Esophagus muscularis mucosa (tissue), 4 donors: ENCODE results near the gene CFAP90.

Experiments
- CTCF ChIP-seq, 3 experiments: fragments of 200-600 bp in 2 of 3; fragments of 450-650 bp in 1 of 3; sonication (generic) in 2 of 3; IDR thresholded peaks; one replicate each; pipeline ENCODE4 v1.5.1; 2017 to 2019; ENCODE audit warnings: antibody characterized with exemption in 3 of 3, mild to moderate bottlenecking in 2 of 3, moderate library complexity in 1 of 3
- EP300 ChIP-seq: sonication (generic); formaldehyde crosslinking; IDR thresholded peaks from one replicate; pipeline ENCODE4 v1.6.1; 2017; ENCODE audit warnings: antibody characterized with exemption
- POLR2A ChIP-seq: fragments of 450-650 bp; IDR thresholded peaks from one replicate; pipeline ENCODE4 v1.6.1; 2017; ENCODE audit warnings: antibody characterized with exemption, moderate library complexity, mild to moderate bottlenecking, low read depth
- POLR2AphosphoS5 ChIP-seq, 2 donors: sonication (generic); formaldehyde crosslinking; IDR thresholded peaks; one replicate each; pipeline ENCODE4 v1.6.1; 2017; ENCODE audit warnings: antibody characterized with exemption in 2 of 2

DNA sequence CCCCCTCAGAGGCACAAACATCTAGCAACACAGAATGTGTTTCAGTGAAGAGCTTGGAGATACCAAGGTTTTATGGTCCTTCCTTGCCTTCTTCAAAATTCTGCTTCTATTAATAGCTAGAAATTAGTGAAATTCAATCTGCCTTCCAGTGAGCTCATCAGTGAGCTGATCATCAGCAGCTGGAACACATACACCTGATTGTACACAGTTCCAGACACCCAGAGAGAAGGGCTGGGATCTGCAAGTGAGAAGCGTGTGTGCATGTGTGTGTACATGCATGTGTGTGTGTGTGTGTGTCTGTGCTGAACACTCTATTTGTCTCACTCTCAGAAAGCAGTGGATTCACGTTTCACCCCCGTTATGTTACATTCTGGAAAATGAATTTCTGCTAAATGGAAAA lies 28.5 kb downstream of the CFAP90 start:
- no peak for TF ChIP-seq POLR2A
- TF ChIP-seq CTCF (IDR thresholded peaks at IDR 0.05), result no peak
- TF ChIP-seq EP300, result no peak
- no peak for TF ChIP-seq POLR2AphosphoS5 (IDR thresholded peaks at IDR 0.05)
